Neutrophil (primary cell): ENCODE measurements around the gene STK11.

Source experiments
- H3K27ac ChIP-seq: fragments of 200-600 bp; sonication (generic); 2 replicates; pipeline ENCODE4 v1.5.1; 2016; ENCODE audit warnings: mild to moderate bottlenecking, moderate library complexity
- H3K27me3 ChIP-seq: fragments of 200-600 bp; sonication (generic); 2 replicates; pipeline ENCODE4 v1.6.0; 2016; ENCODE audit warnings: mild to moderate bottlenecking
- H3K36me3 ChIP-seq: fragments of 200-600 bp; sonication (generic); 2 replicates; pipeline ENCODE4 v1.5.1; 2017
- H3K4me1 ChIP-seq, 2 experiments: fragments of 200-600 bp in 1 of 2; sonication (generic) in 1 of 2; 1 replicate in 1 of 2; 2 replicates in 1 of 2; pipeline versions ENCODE4 v1.5.1 to v1.6.1; 2013 to 2016; ENCODE audit warnings: low read depth in 1 of 2, low read length in 1 of 2, mild to moderate bottlenecking in 1 of 2, moderate library complexity in 1 of 2; ENCODE audit not compliant: control insufficient read depth in 1 of 2, insufficient read depth in 1 of 2
- H3K4me3 ChIP-seq, 2 experiments: fragments of 200-600 bp in 1 of 2; sonication (generic) in 1 of 2; 1 replicate in 1 of 2; 2 replicates in 1 of 2; pipeline ENCODE4 v1.5.1; 2013 to 2016; ENCODE audit warnings: low read depth in 1 of 2, low read length in 1 of 2, mild to moderate bottlenecking in 1 of 2, moderate library complexity in 1 of 2
- H3K9me3 ChIP-seq: fragments of 200-600 bp; sonication (generic); 2 replicates; pipeline ENCODE4 v1.5.1; 2016
- TF ChIP-seq, protein P1 (sequence below): fragments of 200-600 bp; sonication (generic); IDR thresholded peaks from 2 replicates; pipeline ENCODE4 v1.5.1; 2016; ENCODE audit warnings: antibody characterized with exemption

Gene STK11

DNA sequence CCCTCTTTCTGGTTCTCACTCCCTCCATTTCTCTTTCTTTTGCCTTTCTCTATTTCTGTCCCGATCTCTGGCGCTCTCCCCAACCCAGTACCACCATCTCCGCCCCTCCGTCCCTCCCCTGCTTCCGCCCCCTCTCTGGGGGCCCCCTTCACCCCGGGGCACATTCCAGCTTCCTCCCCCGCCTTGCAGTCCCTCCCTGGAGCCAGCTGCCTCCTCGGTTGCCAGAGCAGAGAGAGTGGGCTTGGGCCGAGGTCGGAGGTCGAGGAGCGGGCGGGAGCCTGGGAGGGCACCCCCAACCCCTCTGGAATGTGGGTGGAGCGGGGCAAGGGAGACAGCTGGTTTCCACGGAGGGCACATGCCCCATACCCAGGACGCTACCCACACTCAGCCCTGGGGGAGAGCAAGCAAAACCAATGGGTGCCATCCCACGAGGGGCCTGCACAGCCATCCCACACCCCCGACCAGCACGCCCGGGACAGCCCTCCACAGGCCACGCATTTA is 57.1 kb downstream of the STK11 start:
- H3K27ac ChIP-seq = peak overlapping the region; percentile 100
- H3K9me3 ChIP-seq = no peaks in the 10 kb centered on the region
- peaks cover 6% of the 10 kb centered on the region for H3K27me3 ChIP-seq
- peaks cover 81 to 86% of the 10 kb centered on the region in 2 experiments for H3K4me1 ChIP-seq
- TF ChIP-seq, protein P1, sequence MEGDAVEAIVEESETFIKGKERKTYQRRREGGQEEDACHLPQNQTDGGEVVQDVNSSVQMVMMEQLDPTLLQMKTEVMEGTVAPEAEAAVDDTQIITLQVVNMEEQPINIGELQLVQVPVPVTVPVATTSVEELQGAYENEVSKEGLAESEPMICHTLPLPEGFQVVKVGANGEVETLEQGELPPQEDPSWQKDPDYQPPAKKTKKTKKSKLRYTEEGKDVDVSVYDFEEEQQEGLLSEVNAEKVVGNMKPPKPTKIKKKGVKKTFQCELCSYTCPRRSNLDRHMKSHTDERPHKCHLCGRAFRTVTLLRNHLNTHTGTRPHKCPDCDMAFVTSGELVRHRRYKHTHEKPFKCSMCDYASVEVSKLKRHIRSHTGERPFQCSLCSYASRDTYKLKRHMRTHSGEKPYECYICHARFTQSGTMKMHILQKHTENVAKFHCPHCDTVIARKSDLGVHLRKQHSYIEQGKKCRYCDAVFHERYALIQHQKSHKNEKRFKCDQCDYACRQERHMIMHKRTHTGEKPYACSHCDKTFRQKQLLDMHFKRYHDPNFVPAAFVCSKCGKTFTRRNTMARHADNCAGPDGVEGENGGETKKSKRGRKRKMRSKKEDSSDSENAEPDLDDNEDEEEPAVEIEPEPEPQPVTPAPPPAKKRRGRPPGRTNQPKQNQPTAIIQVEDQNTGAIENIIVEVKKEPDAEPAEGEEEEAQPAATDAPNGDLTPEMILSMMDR = no peak
- H3K36me3 ChIP-seq = peaks cover 25% of the 10 kb centered on the region
- H3K4me3 ChIP-seq = peak overlapping the region; percentile 71 to 72

DNA sequence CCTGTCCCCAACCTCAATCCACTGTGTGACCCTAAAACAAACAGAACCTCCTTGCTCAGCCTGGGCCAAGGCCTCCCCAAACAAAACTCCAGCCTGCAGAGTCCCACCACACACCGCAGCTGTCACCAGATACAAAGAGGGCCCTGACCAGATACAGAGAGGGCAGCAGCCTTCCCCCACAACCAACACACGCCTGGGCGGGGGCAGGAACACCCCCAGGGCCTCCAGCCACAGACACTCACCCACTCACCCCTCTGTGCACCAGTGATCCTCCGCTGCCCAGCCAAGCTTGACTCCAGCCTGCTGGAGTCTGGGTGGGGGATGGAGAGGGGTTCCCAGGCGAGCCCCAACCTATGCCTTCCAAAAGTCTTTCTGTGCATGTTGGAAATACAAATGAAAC is 57.6 kb downstream of the STK11 start:
- peaks cover 81 to 86% of the 10 kb centered on the region in 2 experiments for H3K4me1 ChIP-seq
- TF ChIP-seq, protein P1 = no peak
- H3K27me3 ChIP-seq = peaks cover 8% of the 10 kb centered on the region
- H3K36me3 ChIP-seq = peaks cover 20% of the 10 kb centered on the region
- H3K9me3 ChIP-seq = no peaks in the 10 kb centered on the region
- H3K4me3 ChIP-seq = peak overlapping the region in 1 of 2 experiments; percentile 72
- peak overlapping the region; percentile 100 for H3K27ac ChIP-seq

DNA sequence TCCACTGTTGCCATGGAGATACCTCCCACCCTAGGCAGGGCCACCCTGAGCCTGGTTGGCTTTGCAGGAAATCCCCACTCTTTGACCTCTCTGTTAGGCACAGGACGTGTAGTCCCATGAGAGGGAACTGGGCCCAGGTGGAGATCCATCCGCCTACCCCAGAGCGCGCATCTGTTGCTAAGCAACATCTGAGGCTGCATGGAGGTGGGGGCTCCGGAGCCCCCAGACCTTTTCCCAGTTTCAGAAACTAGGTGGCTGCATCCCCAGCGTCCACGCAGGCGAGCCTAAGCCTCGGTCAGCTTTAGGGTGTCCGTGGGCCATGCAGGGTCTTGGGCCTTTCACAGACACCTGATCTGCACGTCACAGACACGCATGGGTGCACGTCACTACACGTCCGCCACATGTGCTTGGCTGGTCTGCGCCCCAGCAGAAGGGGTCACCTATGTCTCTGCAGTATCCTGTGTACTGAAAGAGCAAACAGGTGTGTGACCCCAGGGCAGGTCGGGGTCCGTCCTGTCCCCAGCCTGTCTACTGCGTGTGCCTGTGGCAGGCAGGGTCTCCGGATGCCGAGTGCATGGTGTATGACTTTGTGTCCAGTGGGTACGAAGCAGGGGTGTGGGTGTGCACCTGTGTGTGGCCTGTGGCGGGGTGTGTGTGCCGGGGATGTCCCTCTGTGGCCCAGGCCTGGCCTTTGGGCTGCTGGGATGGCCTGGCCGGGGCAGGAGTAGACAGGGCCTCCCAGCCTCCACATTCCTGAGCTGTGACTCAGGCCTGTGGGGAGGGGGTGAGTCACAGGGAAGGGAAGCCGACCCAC is 59.4 kb downstream of the STK11 start:
- H3K27ac ChIP-seq = peak overlapping the region; percentile 90
- peaks cover 75 to 81% of the 10 kb centered on the region in 2 experiments for H3K4me1 ChIP-seq
- TF ChIP-seq, protein P1 = no peak
- no peaks in the 10 kb centered on the region for H3K9me3 ChIP-seq
- no peak overlapping the region for H3K4me3 ChIP-seq
- peaks cover 5% of the 10 kb centered on the region for H3K36me3 ChIP-seq
- peaks cover 8% of the 10 kb centered on the region for H3K27me3 ChIP-seq

DNA sequence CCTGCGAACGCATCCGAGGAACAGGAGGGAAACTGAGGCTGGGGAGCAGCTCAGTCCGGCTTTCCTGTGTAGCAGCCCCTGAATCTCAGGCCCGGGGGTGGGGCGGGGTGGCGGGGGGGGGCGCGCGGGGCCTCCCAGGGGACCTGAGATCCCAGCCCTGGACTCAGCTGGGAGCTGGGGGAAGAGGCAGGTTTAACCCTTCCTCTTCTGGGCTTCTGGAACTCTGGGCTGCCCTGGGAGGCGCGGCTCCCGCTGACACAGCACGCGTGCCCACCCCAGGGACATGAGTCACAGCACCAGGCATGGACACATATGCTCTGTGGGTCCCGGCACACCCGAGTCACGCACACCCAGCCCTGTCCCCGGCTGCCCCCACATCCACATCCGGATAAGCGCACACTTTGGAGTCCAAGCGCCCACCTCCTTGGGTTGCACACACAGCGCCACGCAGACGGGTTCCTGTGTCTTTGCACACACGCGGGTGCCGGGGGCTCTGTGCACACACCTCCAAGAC is 60.1 kb downstream of the STK11 start:
- peak overlapping the region; percentile 90 for H3K27ac ChIP-seq
- H3K4me3 ChIP-seq = peak overlapping the region; percentile 78 to 87
- H3K4me1 ChIP-seq = peaks cover 75 to 81% of the 10 kb centered on the region in 2 experiments

DNA sequence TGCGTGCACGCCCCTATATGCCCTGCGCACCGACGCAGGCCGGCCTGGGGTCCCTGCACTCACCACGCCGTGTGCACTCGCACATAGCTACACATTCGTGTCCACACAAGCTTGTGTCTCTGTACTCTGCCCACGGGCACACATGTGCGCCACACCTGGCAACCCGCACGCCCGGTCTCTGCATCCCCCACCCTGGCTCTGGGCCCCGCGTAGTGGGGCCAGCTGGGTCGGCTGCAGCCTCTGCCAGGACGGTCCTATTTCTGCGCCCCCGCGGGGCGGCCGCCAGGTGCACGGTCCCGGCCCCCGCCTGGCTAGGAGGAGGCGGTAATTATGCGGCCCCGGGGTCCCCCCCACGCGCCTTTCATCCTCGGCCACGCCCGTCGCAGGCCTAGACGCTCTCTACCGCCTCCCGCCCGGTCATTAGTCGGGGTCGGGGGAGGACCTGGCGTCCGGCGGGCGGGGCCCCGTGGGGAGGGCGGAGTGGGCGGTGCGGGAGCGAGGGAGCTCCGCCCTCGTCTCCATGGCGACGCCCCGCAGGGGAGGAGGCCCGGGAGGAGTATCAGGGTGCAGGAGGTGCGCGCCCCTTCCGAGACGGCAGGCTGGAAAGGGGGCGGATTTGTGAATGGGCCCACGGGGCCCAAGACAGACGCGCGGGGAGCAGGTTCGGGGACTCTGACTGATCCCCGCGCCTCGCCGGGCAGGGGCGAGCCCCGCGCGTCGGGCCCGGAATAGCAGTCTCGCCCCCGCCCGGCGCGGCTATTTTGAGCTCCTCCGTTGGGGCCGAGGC is 60.7 kb downstream of the STK11 start:
- peaks cover 10% of the 10 kb centered on the region for H3K36me3 ChIP-seq
- peak overlapping the region; percentile 78 to 87 for H3K4me3 ChIP-seq
- H3K27ac ChIP-seq = peak overlapping the region; percentile 90
- peaks cover 80 to 87% of the 10 kb centered on the region in 2 experiments for H3K4me1 ChIP-seq
- H3K27me3 ChIP-seq = peaks cover 8% of the 10 kb centered on the region
- no peaks in the 10 kb centered on the region for H3K9me3 ChIP-seq
- TF ChIP-seq, protein P1 = peak; percentile 36

More for the DNA sequence above, 60.1 kb downstream of the STK11 start:
- Histone ChIP-seq H3K36me3 (peaks cover 5% of the 10 kb centered on the region), H3K27me3 (peaks cover 8% of the 10 kb centered on the region), H3K9me3 (no peaks in the 10 kb centered on the region)
- TF ChIP-seq, protein P1 = no peak
